ENCODE data around the gene OR1C1. TPM values are rescaled to one million over a fixed set of nuclear protein-coding genes. Genes with fewer than 3 reads are reported as not detected.

OR1C1 gene
- total RNA-seq, 1 experiment from 2014 or later: not detected

Other genes with a start within 250 kb of the OR1C1 start
- not detected in 2 replicates for gene OR2C3, start 224.1 kb downstream of the OR1C1 start, total RNA-seq (2021)
- gene GCSAML, start 211.4 kb downstream of the OR1C1 start, total RNA-seq (2021): not detected in 2 replicates
- gene OR2G2, start 172.2 kb downstream of the OR1C1 start, total RNA-seq (2021): not detected in 2 replicates
- gene OR2G3, start 155.0 kb downstream of the OR1C1 start, total RNA-seq (2021): not detected in 2 replicates
- not detected in 2 replicates for gene OR13G1, start 80.8 kb downstream of the OR1C1 start, total RNA-seq (2021)
- not detected in 2 replicates for gene OR6F1, start 43.9 kb downstream of the OR1C1 start, total RNA-seq (2021)
- not detected in 2 replicates for gene OR14K1, start 21.9 kb downstream of the OR1C1 start, total RNA-seq (2021)
- not detected in 2 replicates for gene OR14A2, start 12.4 kb downstream of the OR1C1 start, total RNA-seq (2021)
- 0.15 TPM in 1 of 2 replicates, not detected in the other for gene OR14A16, start 63.6 kb upstream of the OR1C1 start, total RNA-seq (2021)
- gene OR11L1, start 81.3 kb upstream of the OR1C1 start, total RNA-seq (2021): not detected in 2 replicates
- gene TRIM58, start 96.6 kb upstream of the OR1C1 start, total RNA-seq (2021): 1.7 and 2.0 TPM in 2 replicates
- 0.24 TPM in 1 of 2 replicates, not detected in the other for gene OR2W3, start 135.0 kb upstream of the OR1C1 start, total RNA-seq (2021)
- gene OR2T8, start 159.7 kb upstream of the OR1C1 start, total RNA-seq (2021): not detected in 2 replicates
- not detected in 2 replicates for gene OR2AJ1, start 164.3 kb upstream of the OR1C1 start, total RNA-seq (2021)
- 0.24 TPM in 1 of 2 replicates, not detected in the other for gene OR2L8, start 188.3 kb upstream of the OR1C1 start, total RNA-seq (2021)
- not detected in 2 replicates for gene OR2AK2, start 204.7 kb upstream of the OR1C1 start, total RNA-seq (2021)

All from H9 (cell line).